ENCODE data around the gene CYP51A1.
A peak's percentile ranks its signal among the peaks of the same experiment; 100 is the strongest.
"Not testable (repeated sequence)": the region's sequence is repeated elsewhere in the genome, so short reads cannot be mapped to it uniquely, and the experiment has no call there.

CYP51A1 gene

DNA sequence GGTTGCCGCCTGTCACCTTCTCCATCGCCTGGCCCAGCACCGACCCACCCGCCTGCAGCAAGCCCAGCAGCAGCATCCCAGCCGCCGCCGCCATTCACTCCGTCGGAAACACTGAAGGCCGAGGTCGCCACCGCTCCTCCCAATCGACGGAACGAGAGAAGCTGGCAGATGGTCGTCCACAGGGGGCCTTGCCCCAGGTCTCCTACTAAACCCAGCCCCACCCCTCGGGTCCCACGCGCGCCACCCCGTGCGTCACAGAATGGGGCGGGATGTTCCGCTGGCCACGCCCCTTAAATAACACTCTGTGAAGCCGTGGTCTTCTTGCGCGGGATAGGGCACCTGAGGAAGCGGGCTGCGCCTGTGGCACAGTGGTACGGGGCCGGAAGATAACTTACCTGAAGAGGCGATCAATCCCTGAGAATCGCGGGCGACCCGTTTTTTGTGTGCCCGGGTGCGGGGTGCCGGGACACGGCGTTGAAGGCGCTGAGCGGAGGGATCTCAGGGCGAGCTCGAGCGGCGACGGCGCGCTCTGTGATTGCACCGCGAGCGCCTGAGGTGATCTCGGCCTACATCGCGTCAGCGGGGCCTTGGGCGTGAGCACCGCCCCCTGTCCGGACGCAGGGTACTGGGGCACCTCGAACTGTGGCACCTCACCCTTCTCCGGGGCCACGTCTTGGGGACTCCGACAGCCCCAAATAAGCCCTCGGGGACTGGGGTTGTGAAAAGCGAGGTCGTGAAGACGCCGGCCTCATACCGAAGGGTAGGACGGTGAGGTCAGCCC lies at the start of gene CYP51A1:
TSS of gene CYP51A1 (minus strand) at position 207 of the 781 bp plus-strand sequence. CDS start at position 94, 113 bp downstream.
- DNase-seq, result peak; percentile 91 to 92

DNA sequence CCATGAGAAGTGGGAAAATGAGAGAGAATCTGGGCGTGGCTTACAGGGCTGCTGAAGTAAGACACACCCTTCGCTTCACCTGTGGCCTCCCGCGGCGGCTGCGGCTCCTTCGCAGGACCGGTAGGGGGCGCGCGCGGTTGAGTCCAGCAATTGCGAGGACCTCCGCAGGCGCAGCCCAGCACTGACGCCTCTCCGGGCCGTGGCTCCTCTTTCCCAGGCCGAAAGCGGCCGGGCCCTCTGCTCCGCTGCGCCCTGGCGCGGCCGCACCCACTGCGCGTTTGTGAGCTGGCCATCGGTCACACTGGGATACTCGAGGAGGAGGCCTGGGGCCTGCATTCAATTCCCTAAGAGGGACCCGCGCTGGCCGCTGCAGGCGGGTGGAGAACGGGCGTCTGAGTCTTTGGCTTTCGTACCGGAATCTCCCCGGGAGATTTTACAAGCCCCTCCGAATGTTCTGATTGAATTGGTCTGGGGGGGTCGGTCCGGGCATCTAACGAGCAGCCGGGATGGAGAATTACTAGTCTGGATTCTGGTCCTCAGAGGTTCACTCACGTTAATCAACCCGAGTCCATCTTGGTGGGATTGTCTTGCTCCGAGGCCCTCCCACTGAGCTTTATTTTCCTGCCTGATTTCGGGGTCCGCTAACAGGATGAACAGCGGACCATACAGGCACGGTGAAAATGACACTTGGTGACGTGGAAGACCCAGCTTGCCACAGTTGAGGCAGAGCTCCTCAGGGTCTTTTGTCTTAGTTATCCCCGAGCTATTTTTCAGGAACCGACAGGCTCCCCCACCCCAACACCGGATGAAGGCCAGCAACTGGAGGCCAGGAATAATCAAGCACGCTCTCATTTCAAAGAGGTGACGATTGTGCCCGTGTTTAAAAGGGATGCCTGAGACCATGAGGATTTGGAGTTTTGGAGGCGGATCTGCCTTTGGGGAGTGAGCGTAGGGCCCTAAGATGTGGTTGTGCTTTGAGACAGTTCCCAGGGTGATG lies 44.9 kb upstream of the CYP51A1 start, which contains the start of gene LRRD1:
TSS of gene LRRD1 (minus strand) at position 215 of the 997 bp plus-strand sequence. CDS start 13,940 bp downstream, outside the sequence.
- peak; percentile 61 to 73 for DNase-seq

DNA sequence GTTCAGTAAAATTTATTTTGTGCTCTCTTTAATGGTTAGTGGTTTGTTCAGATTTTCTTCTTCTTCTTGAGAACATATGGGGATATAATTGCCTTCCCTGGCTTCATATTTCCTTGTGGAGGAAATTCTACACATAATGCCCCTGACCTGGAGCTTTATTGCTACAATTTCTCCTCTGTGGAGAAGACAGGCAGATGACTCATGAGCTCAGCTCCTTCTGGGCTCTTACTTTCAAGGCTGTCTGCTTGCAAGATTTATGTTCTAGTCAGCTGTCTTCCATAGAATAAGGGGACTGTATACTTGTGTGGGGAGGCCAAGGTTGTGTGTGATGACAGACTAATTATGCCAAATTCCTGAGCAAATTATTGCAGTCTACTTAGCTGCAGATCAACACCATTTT lies 43.1 kb upstream of the CYP51A1 start:
- DNase-seq, result peak in 1 of 2 experiments; percentile 67

DNA sequence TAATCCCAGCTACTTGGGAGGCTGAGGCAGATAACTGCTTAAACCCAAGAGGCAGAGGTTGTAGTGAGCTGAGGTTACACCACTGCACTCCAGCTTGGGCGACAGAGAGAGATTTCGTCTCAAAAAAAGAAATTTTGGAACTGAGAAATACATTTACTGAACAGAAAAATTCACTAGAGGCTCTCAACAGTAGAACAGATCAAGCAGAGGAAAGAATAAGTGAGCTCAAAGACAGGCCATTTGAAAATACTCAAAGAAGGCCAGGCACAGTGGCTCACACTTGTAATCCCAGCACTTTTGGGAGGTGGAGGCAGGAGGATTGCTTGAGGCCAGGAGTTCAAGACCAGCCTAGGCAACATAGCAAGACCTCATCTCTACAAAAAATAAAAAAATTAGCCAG lies 35.3 kb upstream of the CYP51A1 start:
- not testable (repeated sequence) for DNase-seq

DNA sequence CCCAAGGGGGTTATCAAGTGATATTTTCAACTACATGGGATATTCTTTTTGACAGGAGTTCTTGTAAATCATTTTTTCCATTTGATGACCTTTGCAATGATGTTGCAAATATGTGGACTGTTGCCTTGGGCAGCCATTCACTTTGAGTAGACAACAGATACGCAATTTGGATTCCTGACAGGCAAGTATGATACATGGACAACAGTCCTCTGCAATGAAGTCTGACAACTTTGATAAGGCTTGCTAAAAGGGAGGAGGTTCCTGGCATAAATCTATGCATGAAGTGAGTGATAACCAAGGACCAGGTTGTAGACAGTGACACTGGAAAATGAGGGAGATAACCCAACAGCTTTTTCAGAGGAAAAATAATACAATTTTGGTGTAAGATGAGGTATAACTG lies 27.0 kb upstream of the CYP51A1 start:
- DNase-seq, result no peak

DNA sequence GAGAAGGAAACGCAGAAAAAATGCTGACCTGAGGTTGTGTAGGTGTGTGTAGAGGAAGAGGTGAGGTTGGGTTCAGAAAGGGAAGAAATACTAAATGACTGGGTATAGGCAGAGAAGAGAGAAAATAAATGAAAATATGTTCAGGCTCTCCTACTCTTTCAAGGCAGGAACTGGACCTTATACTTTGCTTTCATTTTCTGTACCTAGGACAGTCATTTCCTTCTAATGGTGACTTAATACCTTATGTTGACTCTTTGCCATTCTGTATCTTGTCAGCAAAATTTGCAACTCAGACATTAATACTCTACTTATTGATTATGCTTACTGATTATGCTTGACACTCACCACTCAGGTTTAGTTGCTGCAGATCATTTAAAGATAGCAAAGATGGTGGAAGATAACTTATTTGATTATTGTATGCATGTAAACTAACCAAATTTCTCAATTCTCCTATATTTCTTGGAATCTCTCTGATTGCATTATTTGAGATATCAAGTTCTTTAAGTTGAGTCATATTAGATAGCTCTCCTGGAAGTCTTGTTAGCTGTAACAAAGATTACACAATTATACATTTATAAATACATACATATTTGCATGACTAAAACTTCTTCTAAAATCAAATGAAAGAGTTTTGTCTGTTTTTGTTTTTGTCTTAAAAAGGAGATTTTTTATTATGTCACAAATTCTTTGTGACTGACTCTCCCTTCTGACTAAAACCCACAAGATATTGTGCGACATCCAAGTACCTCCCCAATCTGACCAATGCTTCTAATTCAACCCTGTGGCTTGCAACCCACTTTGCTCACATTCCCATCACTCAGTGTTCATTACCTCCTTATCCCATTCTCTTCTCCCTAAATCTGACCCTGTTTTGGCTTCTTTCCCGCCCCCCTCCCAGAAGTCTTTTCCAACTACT lies 24.6 kb upstream of the CYP51A1 start:
- DNase-seq, result no peak

DNA sequence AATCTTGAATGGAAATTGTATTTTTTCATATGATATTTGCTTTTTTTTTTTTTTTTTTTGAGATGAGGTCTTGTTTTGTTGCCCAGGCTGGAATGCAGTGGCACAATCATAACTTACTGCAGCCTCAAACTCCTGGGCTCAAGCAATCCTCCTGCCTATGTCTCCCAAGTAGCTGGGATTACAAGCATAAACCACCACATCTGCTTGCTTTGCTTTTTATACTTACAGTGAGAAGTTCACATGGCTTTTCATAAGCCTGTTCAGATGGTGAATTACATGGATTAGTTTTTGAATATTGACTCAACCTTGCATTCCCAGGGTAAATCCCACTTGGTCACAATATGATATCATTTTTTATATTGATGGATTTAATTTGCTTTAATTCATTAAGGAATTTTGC lies 22.7 kb upstream of the CYP51A1 start:
- DNase-seq, result peak; percentile 15 to 72

DNA sequence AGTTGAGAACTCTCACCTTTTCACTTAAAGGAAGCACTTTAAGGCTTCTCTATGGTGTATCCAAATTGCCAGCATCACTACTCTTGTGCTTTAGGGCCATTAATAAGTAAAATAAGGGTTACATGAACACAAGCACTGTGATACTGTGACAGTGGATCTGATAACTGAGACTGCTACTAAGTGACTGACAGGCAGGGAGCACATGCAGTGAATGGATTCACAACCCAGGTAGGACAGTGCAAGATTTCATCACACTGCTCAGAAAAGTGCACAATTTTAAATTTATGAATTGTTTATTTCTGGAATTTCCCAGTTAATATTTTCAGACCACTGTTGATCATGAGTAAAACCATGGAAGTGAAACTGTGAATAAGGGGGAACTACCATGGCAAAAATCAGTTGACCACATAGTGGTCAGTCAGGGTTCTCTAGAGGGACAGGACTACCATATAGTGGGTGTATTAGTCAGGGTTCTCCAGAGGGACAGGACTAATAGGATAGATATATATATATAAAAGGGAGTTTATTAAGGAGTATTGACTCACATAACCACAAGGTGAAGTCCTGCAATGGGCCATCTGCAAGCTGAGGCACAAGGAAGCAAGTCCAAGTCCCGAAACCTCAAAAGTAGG lies 20.9 kb upstream of the CYP51A1 start:
- no peak for DNase-seq

DNA sequence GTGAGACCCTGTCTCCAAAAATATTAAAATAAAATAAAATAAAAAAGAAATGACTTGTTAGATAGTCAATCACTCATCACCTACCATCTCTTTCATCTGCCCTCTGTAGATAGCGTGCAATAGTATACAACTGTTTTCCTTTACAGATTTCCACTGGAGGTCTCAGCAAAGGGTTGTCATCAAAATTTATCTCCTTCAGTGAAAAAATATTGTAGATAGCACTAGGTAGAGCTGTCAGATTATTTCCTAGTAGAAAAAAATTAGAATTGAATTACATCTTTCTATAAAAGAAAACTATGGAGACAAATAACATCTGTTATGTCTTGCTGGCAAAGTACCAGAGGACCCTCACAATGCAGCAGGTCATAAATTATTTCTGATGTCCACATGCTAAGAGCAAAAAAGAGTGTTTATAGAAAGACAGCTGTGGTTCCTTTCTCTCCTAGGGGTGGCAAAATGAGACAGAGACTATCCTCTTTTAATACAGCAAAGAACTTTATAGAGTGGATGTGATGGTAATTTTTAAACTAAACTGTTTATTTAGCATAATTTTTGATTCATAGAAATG lies 16.3 kb upstream of the CYP51A1 start:
- peak; percentile 9 to 74 for DNase-seq

DNA sequence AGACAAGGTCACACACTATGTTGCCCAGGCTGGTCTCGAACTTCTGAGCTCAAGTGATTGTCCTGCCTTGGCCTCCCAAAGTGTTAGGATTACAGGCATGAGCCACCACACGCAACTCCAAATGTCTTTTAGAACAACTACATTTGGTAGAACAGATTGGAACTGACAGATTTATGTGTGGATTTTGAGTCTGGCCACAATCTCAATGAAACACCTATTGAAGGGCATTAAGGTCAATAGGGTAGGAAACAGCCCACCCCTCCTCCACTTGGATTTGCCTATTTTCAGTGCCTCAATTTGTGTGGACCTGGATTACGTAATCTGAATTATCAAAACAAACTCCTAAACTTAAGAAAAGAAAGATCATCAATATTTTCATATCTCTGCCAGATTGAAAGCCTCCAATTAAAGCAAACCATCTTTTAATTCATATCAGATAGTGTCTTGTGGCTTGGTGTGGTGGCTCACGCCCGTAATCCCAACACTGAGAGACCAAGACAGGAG lies 15.5 kb upstream of the CYP51A1 start:
- DNase-seq, result no peak

DNA sequence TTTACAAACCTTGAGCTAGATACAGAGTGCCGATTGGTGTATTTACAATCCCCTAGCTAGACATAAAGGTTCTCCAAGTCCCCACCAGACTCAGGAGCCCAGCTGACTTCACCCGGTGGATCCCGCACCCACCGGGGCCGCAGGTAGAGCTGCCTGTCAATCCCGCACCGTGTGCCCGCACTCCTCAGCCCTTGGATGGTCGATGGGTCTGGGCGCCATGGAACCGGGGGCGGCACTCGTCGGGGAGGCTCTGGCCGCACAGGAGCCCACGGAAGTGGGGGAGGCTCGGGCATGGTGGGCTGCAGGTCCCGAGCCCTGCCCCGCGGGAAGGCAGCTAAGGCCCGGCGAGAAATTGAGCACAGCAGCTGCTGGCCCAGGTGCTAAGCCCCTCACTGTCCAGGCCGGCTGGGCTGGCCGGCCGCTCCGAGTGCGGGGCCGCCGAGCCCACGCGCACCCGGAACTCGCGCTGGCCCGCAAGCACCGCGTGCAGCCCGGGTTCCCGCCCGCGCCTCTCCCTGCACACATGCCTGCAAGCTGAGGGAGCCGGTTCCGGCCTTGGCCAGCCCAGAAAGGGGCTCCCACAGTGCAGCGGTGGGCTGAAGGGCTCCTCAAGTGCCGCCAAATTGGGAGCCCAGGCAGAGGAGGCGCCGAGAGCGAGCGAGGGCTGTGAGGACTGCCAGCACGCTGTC lies 9.1 kb upstream of the CYP51A1 start:
- DNase-seq, result not testable (repeated sequence)

DNA sequence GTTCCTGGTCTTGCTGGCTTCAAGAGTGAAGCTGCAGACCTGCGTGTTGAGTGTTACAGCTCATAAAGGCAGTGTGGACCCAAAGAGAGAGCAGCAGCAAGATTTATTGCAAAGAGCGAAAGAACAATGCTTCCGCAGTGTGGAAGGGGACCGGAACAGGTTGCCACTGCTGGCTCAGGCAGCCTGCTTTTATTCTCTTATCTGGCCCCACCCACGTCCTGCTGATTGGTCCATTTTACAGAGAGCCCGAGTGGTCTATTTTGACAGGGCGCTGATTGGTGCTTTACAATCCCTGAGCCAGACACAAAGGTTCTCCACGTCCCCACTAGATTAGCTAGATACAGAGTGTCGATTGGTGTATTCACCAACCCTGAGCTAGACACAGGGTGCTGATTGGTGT lies 8.5 kb upstream of the CYP51A1 start:
- DNase-seq, result not testable (repeated sequence)

DNA sequence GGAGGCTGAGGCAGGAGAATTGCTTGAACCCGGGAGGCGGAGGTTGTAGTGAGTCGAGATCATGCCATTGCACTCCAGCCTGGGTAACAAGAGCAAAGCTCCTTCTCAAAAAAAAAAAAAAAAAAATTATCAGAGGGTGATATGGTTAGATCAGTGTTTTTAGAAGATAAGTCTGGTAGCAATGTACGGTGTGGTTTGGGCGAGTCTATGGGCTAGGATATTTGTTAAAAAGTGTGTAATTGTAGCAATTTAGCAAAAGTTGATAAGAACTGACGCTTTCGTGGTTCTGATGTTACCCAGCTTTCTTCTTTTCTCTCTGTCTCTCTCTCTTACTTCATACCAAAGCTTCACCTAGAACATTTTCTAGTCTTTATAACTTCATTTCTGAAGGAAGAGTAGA lies 6.9 kb upstream of the CYP51A1 start:
- DNase-seq, result no peak

DNA sequence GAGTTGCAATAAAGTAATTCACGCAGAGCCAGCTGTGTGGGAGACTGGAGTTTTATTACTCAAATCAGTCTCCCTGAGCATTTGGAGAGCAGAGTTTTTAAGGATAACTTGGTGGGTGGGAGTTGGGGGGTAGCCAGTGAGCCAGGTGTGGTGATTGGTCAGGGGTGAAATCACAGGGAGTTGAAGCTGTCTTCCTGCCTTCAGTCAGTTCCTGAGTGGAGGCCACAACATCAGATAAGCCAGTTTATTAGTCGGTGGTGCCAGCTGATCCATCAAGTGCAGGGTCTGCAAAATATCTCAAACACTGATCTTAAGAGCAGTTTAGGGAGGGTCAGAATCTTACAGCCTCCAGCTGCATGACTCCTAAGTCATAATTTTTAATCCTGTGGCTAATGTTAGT lies 3.3 kb upstream of the CYP51A1 start:
- DNase-seq, result no peak

DNA sequence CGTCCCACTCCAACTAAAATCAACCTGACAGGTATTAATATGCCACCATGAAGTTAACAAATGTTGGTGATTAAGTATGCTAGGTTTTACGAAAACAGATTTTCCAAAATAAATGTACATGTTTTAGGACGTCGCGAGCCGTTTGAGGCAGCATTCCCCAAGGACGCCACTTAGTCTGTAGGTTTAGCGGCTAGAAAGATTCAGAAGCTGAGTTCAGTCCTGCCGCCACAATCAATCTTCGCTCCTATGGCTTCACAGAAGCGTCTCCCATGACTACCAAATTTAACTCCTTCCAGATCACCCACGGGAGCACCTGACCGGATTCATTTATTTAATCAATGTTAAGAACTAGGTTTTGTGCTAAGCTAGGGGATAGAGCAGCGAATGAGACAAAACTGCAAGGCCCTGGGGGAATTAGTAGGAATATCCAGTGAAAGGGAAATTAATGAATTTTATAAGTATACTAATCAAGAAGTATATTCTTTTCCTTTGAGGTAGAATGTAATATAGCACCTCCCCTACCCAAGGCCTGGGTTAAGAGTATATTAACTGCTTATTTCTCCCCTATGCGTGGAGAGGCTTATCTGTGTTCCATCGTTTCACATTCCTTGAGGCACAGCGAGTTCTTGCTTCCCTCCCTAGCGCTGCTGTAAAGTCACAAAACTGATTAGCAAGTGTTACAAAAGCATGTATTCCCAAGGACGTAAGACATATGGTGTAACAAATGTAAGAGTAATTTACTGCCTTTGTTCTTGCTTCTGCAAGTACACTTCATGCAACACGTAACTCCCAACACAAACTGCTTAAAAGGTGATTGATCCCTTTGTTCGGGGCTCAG lies 994 bp upstream of the CYP51A1 start:
- DNase-seq, result peak in 1 of 2 experiments; percentile 26

DNA sequence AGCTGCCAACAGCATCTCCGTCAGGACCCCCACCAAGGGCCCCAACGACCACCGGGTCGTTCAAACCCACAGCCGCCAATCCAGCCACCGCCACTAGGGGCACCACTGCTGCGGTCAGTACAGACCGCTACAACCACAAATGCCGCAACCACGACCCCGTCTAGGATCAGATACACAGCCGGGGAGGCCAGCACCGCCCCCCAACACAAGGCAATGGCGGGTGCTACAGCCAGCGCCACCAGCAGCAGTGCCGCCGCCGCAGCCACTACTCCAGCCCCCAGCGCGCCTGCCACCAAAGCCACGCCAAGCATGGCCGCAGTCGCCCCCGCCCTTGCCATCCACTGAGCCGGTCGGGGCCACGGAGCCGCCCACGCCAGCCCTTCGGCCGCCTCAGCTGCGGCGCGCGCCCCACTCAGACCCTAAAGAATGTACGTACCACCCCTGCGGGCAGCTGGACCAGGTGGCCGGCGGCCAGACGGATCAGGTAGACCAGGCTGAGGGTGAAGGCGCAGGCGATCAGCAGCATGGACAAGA lies 473 bp downstream of the CYP51A1 start:
- peak; percentile 66 to 77 for DNase-seq

DNA sequence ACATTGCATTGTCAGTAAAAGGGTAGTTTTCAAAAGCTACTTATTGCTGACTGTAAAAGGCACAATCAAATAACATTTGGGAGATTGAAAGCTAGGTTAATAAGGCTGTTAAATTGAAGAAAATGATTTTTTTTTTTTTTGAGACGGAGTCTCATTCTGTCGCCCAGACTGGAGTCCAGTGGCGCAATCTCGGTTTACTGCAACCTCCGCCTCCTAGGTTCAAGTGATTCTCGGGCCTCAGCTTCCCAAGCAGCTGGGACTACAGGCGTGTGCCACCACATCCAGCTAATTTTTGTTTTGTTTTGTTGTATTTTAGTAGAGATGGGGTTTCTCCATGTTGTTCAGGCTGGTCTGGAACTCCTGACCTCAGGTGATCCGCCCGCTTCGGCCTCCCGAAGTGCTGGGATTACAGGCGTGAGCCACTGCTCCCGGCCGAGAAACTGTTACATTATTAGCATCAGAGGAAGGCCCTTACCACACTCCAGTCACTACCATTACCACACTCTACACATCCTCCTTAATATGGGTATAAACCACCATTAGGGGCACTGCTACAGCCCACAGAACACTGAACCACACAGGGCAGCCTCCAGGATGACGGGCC lies 1.0 kb downstream of the CYP51A1 start:
- DNase-seq, result no peak

DNA sequence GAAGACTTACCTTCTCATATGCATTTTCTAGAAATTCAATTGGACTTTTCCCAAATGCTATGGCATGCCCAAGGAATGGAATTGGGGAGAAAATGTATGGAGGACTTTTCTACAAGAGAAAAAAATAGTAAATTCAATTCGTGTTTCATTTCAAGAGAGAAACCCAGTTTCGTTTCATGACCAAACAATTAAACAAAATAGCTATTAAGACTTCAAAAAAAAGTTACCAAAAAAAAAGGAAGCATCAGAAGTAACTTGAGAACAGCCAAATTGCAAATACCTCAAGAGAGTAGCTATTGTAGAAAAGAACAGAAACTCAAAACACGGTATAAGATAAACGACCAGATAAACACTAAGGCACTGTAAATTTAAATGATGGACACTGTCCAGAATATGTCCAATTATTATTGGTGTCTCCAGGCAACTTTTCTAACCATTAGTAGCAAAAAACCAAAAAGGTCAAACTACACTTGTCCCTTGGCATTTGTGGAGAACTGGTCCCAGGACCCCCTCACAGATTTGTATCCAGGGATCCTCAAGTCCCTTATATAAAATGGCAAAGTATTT lies 2.4 kb downstream of the CYP51A1 start:
- no peak for DNase-seq

DNA sequence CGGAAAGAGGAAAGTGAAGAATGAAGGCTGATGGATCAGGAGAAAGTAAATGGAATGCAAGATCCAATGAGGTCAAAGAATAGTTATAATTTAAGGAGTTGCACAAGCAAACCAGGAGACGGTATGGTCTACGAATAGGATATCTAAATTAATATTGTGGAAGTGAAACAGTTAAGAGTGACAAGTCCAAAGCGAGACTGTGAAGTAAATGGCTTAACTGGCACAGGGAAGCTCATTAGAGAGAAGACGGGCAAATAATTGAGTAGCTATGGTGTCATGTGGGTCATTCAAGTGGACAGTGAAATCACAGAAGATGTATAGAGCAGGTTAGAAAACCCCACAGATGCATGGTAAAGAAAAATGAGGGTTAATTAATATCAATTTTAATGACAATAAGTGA lies 3.2 kb downstream of the CYP51A1 start:
- DNase-seq, result no peak

Measured in NCI-H524 (cell line).